ENCODE measurements around the gene WDR88. TPM values are rescaled to one million over a fixed set of nuclear protein-coding genes. Genes with fewer than 3 reads are reported as not detected.
A peak's percentile ranks its signal among the peaks of the same experiment; 100 is the strongest.
"Not testable (repeated sequence)": the region's sequence is repeated elsewhere in the genome, so short reads cannot be mapped to it uniquely, and the experiment has no call there.

WDR88 gene
- total RNA-seq, 1 donor from 2014 or later: not detected

DNA sequence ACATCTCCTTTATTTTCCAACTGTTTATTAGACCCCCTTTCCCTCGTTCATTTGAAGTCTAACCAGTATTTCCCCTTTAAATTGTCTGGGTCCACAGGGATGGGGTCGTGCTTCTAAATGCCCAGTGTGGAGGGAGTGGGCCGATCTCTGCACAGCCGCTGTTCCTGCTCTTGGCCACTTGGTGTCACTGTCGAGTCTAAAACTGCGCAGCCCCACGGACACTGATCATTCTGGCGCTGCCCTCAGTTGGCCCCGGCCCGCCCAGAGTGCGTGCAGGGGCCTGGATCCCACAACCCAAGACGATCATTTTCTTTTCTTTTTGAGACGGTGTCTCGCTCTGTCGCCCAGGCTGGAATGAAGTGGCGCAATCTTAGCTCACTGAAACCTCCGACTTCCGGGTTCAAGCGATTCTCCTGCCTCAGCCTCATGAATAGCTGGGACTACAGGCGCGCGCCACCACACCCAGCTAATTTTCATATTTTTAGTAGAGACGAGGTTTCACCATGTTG is 12.0 kb downstream of the WDR88 start:
- TF ChIP-seq, protein P1, sequence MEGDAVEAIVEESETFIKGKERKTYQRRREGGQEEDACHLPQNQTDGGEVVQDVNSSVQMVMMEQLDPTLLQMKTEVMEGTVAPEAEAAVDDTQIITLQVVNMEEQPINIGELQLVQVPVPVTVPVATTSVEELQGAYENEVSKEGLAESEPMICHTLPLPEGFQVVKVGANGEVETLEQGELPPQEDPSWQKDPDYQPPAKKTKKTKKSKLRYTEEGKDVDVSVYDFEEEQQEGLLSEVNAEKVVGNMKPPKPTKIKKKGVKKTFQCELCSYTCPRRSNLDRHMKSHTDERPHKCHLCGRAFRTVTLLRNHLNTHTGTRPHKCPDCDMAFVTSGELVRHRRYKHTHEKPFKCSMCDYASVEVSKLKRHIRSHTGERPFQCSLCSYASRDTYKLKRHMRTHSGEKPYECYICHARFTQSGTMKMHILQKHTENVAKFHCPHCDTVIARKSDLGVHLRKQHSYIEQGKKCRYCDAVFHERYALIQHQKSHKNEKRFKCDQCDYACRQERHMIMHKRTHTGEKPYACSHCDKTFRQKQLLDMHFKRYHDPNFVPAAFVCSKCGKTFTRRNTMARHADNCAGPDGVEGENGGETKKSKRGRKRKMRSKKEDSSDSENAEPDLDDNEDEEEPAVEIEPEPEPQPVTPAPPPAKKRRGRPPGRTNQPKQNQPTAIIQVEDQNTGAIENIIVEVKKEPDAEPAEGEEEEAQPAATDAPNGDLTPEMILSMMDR (conservative IDR thresholded peaks at IDR 0.05): peak; percentile 94
- Mint-ChIP-seq H3K9me3 (no peaks in the 10 kb centered on the region), H3K27ac (ENCODE audit: unreplicated experiment) (no peak overlapping the region), H3K4me3 (no peak overlapping the region), H3K4me1 (peaks cover 9% of the 10 kb centered on the region), H3K27me3 (ENCODE audit: low read depth) (peaks cover 2% of the 10 kb centered on the region), H3K36me3 (ENCODE audit: low read depth) (no peaks in the 10 kb centered on the region)
- DNase-seq (ENCODE audit: low read depth, low spot score): peak; percentile 77

DNA sequence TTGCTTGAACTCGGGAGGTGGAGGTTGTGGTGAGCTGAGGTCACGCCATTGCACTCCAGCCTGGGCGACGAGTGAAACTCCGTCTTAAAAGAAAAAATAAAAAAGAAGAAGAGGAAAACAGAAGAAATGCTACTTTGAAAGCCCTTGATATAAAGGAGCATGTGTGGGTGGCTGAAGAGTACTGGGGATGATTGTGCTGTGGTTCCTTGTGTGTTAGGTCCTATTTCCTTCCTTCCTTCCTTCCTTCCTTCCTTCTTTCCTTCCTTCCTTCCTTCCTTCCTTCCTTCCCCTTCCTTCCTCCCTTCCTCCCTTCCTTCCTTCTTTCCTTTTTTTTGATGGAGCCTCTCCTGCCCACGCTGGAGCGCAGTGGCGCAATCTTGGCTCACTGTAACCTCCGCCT is 14.3 kb downstream of the WDR88 start:
- Mint-ChIP-seq H3K4me3 (no peak overlapping the region), H3K27me3 (ENCODE audit: low read depth) (peaks cover 2% of the 10 kb centered on the region), H3K27ac (ENCODE audit: unreplicated experiment) (no peak overlapping the region), H3K9me3 (no peaks in the 10 kb centered on the region), H3K4me1 (peaks cover 5% of the 10 kb centered on the region), H3K36me3 (ENCODE audit: low read depth) (no peaks in the 10 kb centered on the region)
- TF ChIP-seq, protein P1 (conservative IDR thresholded peaks at IDR 0.05): no peak
- DNase-seq (ENCODE audit: low read depth, low spot score): no peak

DNA sequence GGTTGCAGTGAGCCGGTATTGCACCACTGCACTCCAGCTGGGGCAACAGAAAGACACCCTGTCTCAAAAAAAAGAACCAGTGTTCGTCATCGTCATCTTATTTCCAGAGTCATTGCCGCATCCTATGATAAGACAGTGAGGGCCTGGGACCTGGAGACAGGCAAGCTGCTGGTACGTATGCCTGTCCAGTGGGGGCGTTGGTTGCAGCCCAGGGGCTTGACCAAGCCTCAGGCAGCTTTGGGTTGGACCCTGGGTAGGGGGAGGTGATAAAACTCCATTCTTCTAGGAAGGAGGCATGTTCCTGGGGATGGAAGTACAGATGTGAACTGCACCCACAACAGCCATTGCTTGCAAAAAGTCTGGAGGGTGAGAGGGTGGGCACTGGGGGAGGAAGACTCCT is 15.6 kb downstream of the WDR88 start:
- no peak overlapping the region for H3K27ac Mint-ChIP-seq (ENCODE audit: unreplicated experiment)
- H3K4me3 Mint-ChIP-seq: no peak overlapping the region

DNA sequence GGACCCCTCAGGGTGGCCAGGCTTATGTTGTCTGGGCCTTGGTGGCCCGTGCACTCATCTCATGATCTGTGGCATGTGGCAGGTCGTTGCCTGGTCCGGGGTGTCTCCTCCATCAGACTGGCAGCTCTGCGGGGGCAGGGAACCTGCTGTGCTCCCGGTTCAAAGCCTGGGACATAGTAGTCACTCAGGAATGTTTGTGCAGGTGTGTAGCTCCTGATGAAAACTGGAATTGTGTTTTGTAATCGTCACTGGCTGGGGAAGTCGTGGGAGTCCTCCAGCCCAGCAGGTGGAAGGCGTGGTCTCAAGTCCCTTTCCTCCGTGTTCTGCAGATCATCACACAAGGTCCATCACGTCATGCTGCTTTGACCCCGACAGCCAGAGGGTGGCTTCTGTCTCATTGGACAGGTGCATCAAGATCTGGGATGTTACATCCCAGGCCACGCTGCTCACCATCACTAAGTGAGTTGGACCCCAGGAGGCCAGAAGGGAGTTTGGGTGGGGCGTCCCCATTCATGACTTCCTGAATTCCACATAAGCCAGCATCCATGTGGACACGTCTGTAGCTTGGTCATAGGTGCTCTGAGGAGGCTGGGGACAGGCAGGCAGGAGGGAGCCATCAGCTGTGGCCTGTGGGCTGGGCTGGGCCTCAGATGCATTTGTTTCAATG is 19.1 kb downstream of the WDR88 start:
- Mint-ChIP-seq H3K4me3 (no peak overlapping the region), H3K4me1 (no peaks in the 10 kb centered on the region), H3K27me3 (ENCODE audit: low read depth) (no peaks in the 10 kb centered on the region), H3K9me3 (no peaks in the 10 kb centered on the region), H3K27ac (ENCODE audit: unreplicated experiment) (no peak overlapping the region), H3K36me3 (ENCODE audit: low read depth) (no peaks in the 10 kb centered on the region)
- TF ChIP-seq, protein P1 (conservative IDR thresholded peaks at IDR 0.05): no peak
- no peak for DNase-seq (ENCODE audit: low read depth, low spot score)

More for the DNA sequence above, 15.6 kb downstream of the WDR88 start:
- DNase-seq (ENCODE audit: low read depth, low spot score): no peak
- Mint-ChIP-seq H3K9me3 (no peaks in the 10 kb centered on the region), H3K4me1 (peaks cover 5% of the 10 kb centered on the region), H3K36me3 (ENCODE audit: low read depth) (no peaks in the 10 kb centered on the region), H3K27me3 (ENCODE audit: low read depth) (peaks cover 2% of the 10 kb centered on the region)
- TF ChIP-seq, protein P1 (conservative IDR thresholded peaks at IDR 0.05): no peak

DNA sequence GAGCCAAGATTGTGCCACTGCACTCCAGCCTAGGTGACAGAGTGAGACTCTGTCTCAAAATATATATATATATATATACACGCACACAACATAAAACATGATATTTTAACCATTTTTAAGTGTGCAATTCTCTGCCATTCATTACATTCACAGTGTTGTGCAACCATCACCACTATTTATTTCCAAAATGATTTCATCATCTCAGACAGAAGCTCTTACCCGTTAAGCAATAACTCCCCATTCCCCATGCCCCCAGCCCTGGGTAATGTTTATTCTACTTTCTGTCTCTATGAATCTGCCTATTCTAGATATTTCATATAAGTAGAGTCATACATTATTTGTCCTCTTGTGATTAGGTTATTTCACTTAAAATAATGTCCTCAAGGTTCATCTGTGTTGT is 20.3 kb downstream of the WDR88 start:
- Mint-ChIP-seq H3K4me1 (no peaks in the 10 kb centered on the region), H3K27ac (ENCODE audit: unreplicated experiment) (no peak overlapping the region), H3K4me3 (no peak overlapping the region), H3K27me3 (ENCODE audit: low read depth) (no peaks in the 10 kb centered on the region), H3K36me3 (ENCODE audit: low read depth) (no peaks in the 10 kb centered on the region), H3K9me3 (no peaks in the 10 kb centered on the region)
- TF ChIP-seq, protein P1 (conservative IDR thresholded peaks at IDR 0.05): no peak
- no peak for DNase-seq (ENCODE audit: low read depth, low spot score)

DNA sequence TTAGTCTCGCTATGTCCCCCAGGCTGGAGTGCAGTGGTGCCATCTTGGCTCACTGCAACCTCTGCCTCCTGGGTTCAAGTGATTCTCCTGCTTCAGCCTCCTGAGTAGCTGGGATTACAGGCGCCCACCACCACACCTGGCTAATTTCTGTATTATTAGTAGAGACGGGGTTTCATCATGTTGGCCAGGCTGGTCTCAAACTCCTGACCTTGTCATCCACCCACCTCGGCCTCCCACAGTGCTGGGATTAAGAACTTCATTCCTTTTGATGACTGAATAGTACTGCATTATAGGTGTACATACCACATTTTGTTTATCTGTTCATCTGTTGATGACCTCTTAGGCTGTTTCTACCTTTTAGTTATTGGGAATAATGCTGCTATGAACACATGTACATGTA is 20.7 kb downstream of the WDR88 start:
- H3K4me1 Mint-ChIP-seq; H3K27me3 Mint-ChIP-seq (ENCODE audit: low read depth); H3K36me3 Mint-ChIP-seq (ENCODE audit: low read depth); DNase-seq (ENCODE audit: low read depth, low spot score); H3K27ac Mint-ChIP-seq (ENCODE audit: unreplicated experiment); H3K4me3 Mint-ChIP-seq; H3K9me3 Mint-ChIP-seq: not testable (repeated sequence)

DNA sequence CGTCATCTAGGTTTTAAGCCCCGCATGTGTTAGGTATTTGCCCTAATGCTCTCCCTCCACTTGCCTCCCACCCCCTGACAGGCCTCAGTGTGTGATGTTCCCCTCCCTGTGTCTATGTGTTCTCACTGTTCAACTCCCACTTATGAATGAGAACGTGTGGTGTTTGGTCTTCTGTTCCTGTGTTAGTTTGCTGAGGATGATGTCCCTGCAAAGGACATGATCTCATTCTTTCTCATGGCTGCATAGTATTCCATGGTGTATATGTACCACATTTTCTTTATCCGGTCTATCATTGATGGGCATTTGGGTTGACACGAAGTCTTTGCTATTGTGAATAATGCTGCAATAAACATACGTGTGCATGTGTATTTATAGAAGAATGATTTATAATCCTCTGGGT is 22.4 kb downstream of the WDR88 start:
- H3K27ac Mint-ChIP-seq (ENCODE audit: unreplicated experiment); H3K36me3 Mint-ChIP-seq (ENCODE audit: low read depth); H3K4me3 Mint-ChIP-seq; H3K9me3 Mint-ChIP-seq; H3K4me1 Mint-ChIP-seq; DNase-seq (ENCODE audit: low read depth, low spot score); H3K27me3 Mint-ChIP-seq (ENCODE audit: low read depth): not testable (repeated sequence)

All from neural crest cell (in vitro differentiated cells).